ENCODE measurements around the gene ZNF319.

Gene ZNF319

GRCh38 chr16:57998992-57999365, 1.5 kb downstream of the ZNF319 start:
- DNase-seq = no peak

GRCh38 chr16:57998486-57998885, 2.0 kb downstream of the ZNF319 start:
- no peak for DNase-seq

- DNase-seq = no peak
Observed at GRCh38 chr16:57997528-57998265, 2.8 kb downstream of the ZNF319 start.

GRCh38 chr16:57997176-57997527, 3.3 kb downstream of the ZNF319 start:
- DNase-seq = peak in 1 of 51 donors; percentile 7

- DNase-seq = no peak
Observed at GRCh38 chr16:57996406-57997175, 3.9 kb downstream of the ZNF319 start.

- DNase-seq = no peak
Observed at GRCh38 chr16:57995721-57996405, 4.6 kb downstream of the ZNF319 start.

- peak in 7 of 51 donors; percentile 10 to 23 (median 13) for DNase-seq
Observed at GRCh38 chr16:57994778-57995177, 5.7 kb downstream of the ZNF319 start.

- no peak for DNase-seq
Observed at GRCh38 chr16:57994361-57994760, 6.1 kb downstream of the ZNF319 start.

- no peak for DNase-seq
Observed at GRCh38 chr16:57993897-57994296, 6.6 kb downstream of the ZNF319 start.

GRCh38 chr16:57993438-57993837, 7.0 kb downstream of the ZNF319 start:
- no peak for DNase-seq

- no peak for DNase-seq
Observed at GRCh38 chr16:57992084-57992483, 8.4 kb downstream of the ZNF319 start.

- DNase-seq = no peak
Observed at GRCh38 chr16:57991551-57992059, 8.9 kb downstream of the ZNF319 start.

- peak in 12 of 51 donors; percentile 4 to 58 (median 31) for DNase-seq
Observed at GRCh38 chr16:57988929-57989328, 11.5 kb downstream of the ZNF319 start.

GRCh38 chr16:57987441-57988177, 12.9 kb downstream of the ZNF319 start:
- DNase-seq = no peak

- no peak for DNase-seq
Observed at GRCh38 chr16:57986196-57986595, 14.3 kb downstream of the ZNF319 start.

GRCh38 chr16:57985204-57986181, 15.0 kb downstream of the ZNF319 start:
- DNase-seq = no peak

GRCh38 chr16:57984443-57985203, 15.8 kb downstream of the ZNF319 start:
- peak in 35 of 51 donors; percentile 11 to 77 (median 38) for DNase-seq

- DNase-seq = no peak
Observed at GRCh38 chr16:57982385-57982784, 18.1 kb downstream of the ZNF319 start.

GRCh38 chr16:57981636-57982035, 18.8 kb downstream of the ZNF319 start:
- no peak for DNase-seq
